ENCODE results near the gene B9D2. TPM values are rescaled to one million over a fixed set of nuclear protein-coding genes. Genes with fewer than 3 reads are reported as not detected.
A peak's percentile ranks its signal among the peaks of the same experiment; 100 is the strongest.

Gene B9D2
- total RNA-seq, 6 experiments from 2014 or later, result 1.7 to 4.4 (median 2.6) TPM

DNA sequence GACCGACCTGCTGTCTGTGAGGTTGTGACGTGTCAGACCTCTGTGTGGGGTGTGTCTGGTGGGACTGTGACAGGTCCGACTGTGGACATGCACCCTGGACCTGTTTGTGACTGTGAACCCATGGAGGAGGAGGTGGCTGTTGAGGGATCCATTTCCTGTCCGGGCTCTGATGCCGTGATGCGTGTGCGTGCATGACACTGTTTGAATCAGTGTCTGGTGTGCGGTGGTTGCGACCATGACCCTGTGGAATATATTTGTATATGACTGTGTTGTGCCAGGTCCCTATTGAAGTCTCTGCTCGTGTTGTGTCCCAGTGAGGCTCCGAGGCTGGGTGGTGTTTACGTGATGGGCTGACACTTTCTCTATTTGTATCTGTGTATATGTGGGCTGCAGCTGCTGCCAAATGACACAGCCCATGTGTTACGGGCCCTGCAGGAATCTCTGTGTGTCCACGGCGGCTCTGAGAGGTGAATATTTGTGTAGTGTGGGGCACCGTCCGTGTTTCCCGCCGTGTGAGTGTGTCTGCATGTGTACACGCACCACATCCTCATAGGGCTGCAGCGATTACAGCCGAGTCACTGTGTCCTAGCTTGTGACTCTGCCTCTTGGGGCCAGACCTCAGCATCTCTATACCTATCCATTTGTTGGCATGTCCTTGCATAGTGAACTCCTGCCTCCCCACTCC lies 35.6 kb downstream of the B9D2 start:
- H3K9me3 ChIP-seq, result no peaks in the 10 kb centered on the region
- no peaks in the 10 kb centered on the region for H3K36me3 ChIP-seq
- intact Hi-C loops (cut with DNase I), result no loop called here
- no peak overlapping the region for H3K4me3 ChIP-seq
- ATAC-seq, result peak in 1 of 4 donors; percentile 13
- H3K27ac ChIP-seq, result peak overlapping the region in 2 of 3 donors; percentile 60 to 75
- H3K27me3 ChIP-seq, result no peaks in the 10 kb centered on the region
- TF ChIP-seq POLR2A (IDR thresholded peaks at IDR 0.05), result no peak
- TF ChIP-seq CTCF (IDR thresholded peaks at IDR 0.05), result no peak
- H3K4me1 ChIP-seq, result peaks cover 0 to 16% (median 5%) of the 10 kb centered on the region in 4 donors
- 20% methylated on average over 10 of the region's 22 CpGs for WGBS (ENCODE audit: insufficient coverage, low coverage, low lambda C conversion rate, missing lambda C conversion rate)
- DNase-seq, result peak in 2 of 3 donors; percentile 27 to 44

- Histone ChIP-seq H3K36me3 (no peaks in the 10 kb centered on the region), H3K4me3 (peak overlapping the region in 1 of 3 donors; percentile 31), H3K9me3 (no peaks in the 10 kb centered on the region), H3K27me3 (no peaks in the 10 kb centered on the region), H3K4me1 (peaks cover 0 to 22% (median 5%) of the 10 kb centered on the region in 4 donors), H3K27ac (peak overlapping the region; percentile 21 to 75 (median 60))
- ATAC-seq, result peak; percentile 47 to 66 (median 63)
- 16% methylated on average over 6 of the region's 33 CpGs for WGBS (ENCODE audit: insufficient coverage, low coverage, low lambda C conversion rate, missing lambda C conversion rate)
- DNase-seq, result peak; percentile 69 to 82 (median 81)
- intact Hi-C loops (cut with DNase I), result no loop called here
- TF ChIP-seq POLR2A (IDR thresholded peaks at IDR 0.05), result no peak
- TF ChIP-seq CTCF (IDR thresholded peaks at IDR 0.05), result no peak
Measured at GRCh38 chr19:41327576-41328156, 36.3 kb downstream of the B9D2 start.

- Histone ChIP-seq H3K4me3 (peak overlapping the region in 1 of 3 donors; percentile 31), H3K27me3 (no peaks in the 10 kb centered on the region), H3K9me3 (no peaks in the 10 kb centered on the region), H3K36me3 (no peaks in the 10 kb centered on the region), H3K27ac (peak overlapping the region; percentile 21 to 75 (median 60)), H3K4me1 (peaks cover 0 to 22% (median 5%) of the 10 kb centered on the region in 4 donors)
- no peak for TF ChIP-seq CTCF (IDR thresholded peaks at IDR 0.05)
- no peak for TF ChIP-seq POLR2A (IDR thresholded peaks at IDR 0.05)
- DNase-seq (no peak), ATAC-seq (no peak)
- intact Hi-C loops (cut with DNase I), result no loop called here
- WGBS (ENCODE audit: insufficient coverage, low coverage, low lambda C conversion rate, missing lambda C conversion rate), result 0% methylated on average over 5 of the region's 13 CpGs
Measured at GRCh38 chr19:41327076-41327575, 36.8 kb downstream of the B9D2 start.

GRCh38 chr19:41325947-41326706 lies 37.8 kb downstream of the B9D2 start:
- Histone ChIP-seq H3K36me3 (no peaks in the 10 kb centered on the region), H3K4me3 (no peak overlapping the region), H3K4me1 (peaks cover 0 to 22% (median 5%) of the 10 kb centered on the region in 4 donors), H3K27ac (peak overlapping the region in 2 of 3 donors; percentile 8 to 59), H3K27me3 (no peaks in the 10 kb centered on the region), H3K9me3 (no peaks in the 10 kb centered on the region)
- TF ChIP-seq POLR2A (IDR thresholded peaks at IDR 0.05), result no peak
- no peak for TF ChIP-seq CTCF (IDR thresholded peaks at IDR 0.05)
- DNase-seq, result peak in 2 of 3 donors; percentile 47 to 51
- 18% methylated on average over 11 of the region's 30 CpGs for WGBS (ENCODE audit: insufficient coverage, low coverage, low lambda C conversion rate, missing lambda C conversion rate)
- ATAC-seq, result peak in 3 of 4 donors; percentile 2 to 4 (median 3)
- intact Hi-C loops (cut with DNase I), result no loop called here
